Thoracic aorta endothelial cell (primary cell): ENCODE results near the gene SLC37A3. TPM values are rescaled to one million over a fixed set of nuclear protein-coding genes. Genes with fewer than 3 reads are reported as not detected.

Source experiments
- small RNA-seq: library from RNA; depleted of rRNA; stranded (forward); fragments of <200 nt; gene quantifications from one replicate; pipeline ENCODE3, GENCODE V24; 2012
- total RNA-seq: library from RNA; depleted of rRNA; stranded (reverse); fragments of >200 nt; gene quantifications from 2 replicates; pipeline ENCODE4 v1.2.3, GENCODE V29; 2012

The SLC37A3 gene, protein sequence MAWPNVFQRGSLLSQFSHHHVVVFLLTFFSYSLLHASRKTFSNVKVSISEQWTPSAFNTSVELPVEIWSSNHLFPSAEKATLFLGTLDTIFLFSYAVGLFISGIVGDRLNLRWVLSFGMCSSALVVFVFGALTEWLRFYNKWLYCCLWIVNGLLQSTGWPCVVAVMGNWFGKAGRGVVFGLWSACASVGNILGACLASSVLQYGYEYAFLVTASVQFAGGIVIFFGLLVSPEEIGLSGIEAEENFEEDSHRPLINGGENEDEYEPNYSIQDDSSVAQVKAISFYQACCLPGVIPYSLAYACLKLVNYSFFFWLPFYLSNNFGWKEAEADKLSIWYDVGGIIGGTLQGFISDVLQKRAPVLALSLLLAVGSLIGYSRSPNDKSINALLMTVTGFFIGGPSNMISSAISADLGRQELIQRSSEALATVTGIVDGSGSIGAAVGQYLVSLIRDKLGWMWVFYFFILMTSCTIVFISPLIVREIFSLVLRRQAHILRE
- 48.0 and 56.1 TPM in 2 replicates for total RNA-seq

DNA sequence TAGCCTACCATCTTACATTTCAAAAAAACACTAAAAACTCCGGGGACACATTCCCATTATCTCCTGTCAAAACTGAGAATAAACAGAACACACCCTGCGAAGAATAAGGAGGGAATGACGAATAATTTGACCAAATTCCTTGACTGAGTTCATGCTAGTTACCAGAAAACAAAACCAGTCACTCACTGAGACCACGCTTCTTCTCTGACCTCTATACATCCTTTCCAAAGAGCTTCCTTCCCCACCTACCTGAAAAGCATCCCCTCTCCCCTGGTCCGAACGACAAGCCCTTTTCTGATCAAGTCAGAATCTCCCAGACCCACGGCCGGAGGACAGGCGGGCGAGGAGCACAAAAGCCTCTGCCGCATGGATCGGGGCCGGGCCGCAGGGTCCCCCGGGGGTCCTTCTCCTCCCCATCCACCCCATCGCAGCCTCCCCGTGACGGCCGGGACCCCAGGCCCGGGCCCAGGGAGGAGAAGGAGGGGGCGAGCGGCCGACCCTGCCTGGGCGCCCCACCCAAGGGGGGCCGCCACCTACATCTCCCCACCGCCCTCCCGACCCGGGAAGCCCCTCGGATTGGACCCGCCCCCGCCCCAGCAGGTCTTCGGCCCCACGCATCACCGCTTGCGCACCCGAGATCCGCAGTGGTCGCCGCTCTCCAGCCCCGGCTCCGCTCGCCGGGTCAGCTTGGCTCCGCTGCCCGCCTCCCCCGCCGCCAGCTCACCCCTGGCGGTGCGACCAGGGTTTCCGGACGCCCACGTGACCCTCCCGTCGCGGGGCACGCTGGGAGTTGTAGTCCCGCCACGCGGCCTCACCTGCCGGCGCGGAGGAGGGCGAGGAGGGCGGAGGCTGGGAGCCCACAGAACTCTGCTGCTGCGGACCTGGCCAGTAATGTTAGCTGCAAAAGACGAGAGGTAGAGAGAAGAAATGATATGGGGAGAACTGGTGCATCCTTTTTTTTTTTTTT, at the start of gene SLC37A3:
TSS of gene SLC37A3 (minus strand) at position 747 of the 967 bp plus-strand sequence. CDS start 16,004 bp downstream, outside the sequence.

DNA sequence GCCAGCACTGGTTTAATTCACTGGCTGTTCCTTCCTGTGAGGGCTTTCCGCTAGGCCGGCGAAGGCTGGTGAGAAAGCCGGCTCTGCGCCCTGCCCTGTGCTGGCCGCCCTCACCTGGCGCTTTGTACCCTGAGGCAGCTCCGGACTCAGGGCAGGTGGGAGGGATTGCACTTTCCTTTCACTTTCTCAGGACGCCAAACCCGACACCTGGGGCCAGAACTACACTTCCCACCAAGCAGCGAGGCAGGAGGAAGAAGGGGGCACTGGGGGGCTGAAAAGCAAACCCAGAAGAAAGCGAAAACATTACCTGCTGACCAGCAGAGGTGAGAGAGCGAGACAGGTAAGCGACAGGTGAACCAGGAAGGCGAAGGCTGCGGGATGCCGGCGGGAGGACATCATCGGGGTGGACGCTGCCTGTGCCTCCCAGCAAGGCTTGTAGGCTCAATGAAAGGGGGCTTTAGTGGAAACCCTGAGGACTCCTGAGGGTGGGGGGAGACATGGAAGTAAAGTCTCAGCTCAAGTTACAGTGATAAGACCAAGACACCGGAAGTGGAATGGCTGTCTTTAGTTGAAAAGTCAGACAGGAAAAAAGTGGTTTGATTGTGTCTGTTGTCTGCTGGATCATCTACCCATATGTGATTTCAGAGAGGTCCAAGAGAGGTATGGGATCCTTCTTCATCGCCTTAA, 5.7 kb upstream of the SLC37A3 start, which contains the start of gene RAB19:
TSS of gene RAB19 (plus strand) at position 181 of the 687 bp plus-strand sequence. CDS start 3,589 bp downstream, outside the sequence.

Small RNA genes lying within 50 kb of the gene (small RNA-seq; reads per million reads assigned to genes)
- gene RNA5SP247 (not detected), gene RNA5SP248 (84.8 reads per million, percentile 98 among the genes with 10 or more reads in this experiment)

Other genes starting within 250 kb of the SLC37A3 start
- 9.5 and 9.6 TPM in 2 replicates for gene KDM7A, start 221.5 kb downstream of the SLC37A3 start, total RNA-seq
- gene RAB19, start 5.5 kb upstream of the SLC37A3 start, total RNA-seq, result not detected in 2 replicates
- 46.5 and 48.8 TPM in 2 replicates for gene MKRN1, start 81.0 kb upstream of the SLC37A3 start, total RNA-seq
- gene DENND2A, start 242.3 kb upstream of the SLC37A3 start, total RNA-seq, result not detected in 2 replicates